Measurements from ENCODE around the gene DOCK4. TPM values are rescaled to one million over a fixed set of nuclear protein-coding genes. Genes with fewer than 3 reads are reported as not detected.
"Not testable (repeated sequence)": the region's sequence is repeated elsewhere in the genome, so short reads cannot be mapped to it uniquely, and the experiment has no call there.

The DOCK4 gene, protein sequence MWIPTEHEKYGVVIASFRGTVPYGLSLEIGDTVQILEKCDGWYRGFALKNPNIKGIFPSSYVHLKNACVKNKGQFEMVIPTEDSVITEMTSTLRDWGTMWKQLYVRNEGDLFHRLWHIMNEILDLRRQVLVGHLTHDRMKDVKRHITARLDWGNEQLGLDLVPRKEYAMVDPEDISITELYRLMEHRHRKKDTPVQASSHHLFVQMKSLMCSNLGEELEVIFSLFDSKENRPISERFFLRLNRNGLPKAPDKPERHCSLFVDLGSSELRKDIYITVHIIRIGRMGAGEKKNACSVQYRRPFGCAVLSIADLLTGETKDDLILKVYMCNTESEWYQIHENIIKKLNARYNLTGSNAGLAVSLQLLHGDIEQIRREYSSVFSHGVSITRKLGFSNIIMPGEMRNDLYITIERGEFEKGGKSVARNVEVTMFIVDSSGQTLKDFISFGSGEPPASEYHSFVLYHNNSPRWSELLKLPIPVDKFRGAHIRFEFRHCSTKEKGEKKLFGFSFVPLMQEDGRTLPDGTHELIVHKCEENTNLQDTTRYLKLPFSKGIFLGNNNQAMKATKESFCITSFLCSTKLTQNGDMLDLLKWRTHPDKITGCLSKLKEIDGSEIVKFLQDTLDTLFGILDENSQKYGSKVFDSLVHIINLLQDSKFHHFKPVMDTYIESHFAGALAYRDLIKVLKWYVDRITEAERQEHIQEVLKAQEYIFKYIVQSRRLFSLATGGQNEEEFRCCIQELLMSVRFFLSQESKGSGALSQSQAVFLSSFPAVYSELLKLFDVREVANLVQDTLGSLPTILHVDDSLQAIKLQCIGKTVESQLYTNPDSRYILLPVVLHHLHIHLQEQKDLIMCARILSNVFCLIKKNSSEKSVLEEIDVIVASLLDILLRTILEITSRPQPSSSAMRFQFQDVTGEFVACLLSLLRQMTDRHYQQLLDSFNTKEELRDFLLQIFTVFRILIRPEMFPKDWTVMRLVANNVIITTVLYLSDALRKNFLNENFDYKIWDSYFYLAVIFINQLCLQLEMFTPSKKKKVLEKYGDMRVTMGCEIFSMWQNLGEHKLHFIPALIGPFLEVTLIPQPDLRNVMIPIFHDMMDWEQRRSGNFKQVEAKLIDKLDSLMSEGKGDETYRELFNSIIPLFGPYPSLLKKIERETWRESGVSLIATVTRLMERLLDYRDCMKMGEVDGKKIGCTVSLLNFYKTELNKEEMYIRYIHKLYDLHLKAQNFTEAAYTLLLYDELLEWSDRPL (N-terminal part only)
- 1 to 10 TPM in 1 of 2 experiments, under 1 TPM in 1; 0.99 to 1.6 TPM for total RNA-seq

DNA sequence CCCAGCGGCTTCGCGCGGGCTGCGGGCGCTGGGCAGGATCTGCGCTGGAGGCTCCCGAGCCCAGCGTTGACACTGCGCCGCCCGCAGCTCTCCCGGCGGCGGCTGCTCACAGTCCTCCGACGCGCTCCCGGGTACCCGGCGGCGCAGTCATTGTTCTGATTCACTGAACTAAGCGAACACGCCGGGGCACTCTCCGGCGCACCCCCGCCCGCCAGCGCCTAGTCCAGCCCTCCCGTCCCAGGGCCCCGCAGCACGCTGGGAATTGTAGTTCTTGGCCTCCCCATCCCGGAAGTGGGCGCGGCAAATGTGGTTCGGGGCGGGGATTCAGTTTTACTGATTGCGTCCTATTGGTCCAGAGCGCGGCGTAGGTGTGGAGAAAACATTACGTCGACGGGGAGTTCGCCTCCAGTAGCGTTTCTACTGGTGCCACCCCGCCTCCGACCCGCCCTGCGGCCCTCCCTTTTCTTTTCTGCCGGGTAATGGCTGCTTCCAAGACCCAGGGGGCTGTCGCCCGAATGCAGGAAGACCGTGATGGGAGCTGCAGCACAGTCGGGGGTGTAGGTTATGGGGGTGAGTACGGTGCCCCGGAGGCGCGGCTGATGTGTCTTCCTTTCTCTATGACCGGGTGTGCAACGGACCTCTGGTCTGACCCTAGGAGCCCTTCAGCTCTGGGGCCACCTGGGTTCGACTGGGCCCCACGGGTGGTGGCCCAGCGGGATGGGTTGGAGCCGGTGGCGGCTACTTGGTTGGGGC lies at the start of gene DOCK4, which contains the start of gene ZNF277:
TSS of gene DOCK4 (minus strand) at position 162 of the 753 bp plus-strand sequence. CDS start 261 bp downstream, outside the sequence.
TSS of gene ZNF277 (plus strand) at position 458 of the 753 bp plus-strand sequence. CDS start at position 480, 22 bp downstream.
- CTCF ChIA-PET = interaction anchor here (1.2 kb wide), 1 partner anchor 290 kb away, joined by 3 read pairs; no protein-coding TSS in a partner anchor

DNA sequence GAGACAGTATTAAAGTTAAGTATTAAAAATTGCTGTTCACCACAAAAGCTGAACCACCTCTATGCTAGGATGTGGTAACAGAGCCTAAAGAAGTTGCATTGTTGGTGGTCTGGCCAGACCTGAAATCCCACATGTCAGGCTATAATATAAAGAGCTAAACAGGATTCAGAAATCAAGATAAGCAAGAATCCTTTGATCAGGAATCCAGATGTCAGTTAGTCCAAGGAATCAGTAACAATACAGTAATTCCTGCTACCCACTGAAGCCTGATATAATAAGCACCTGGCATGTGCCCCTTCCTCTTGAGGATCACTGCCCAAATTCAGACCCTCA lies 49.2 kb upstream of the DOCK4 start:
- ChIA-PET CTCF (no interaction called here), POLR2A (no interaction called here)

More for the DNA sequence above, at the start of gene DOCK4, which contains the start of gene ZNF277:
- POLR2A ChIA-PET = interaction anchor here (0.6 to 2.5 kb wide), 2 partner anchors 244 to 258 kb away, joined by 5 to 19 read pairs; partner anchors contain the start of gene IFRD1

DNA sequence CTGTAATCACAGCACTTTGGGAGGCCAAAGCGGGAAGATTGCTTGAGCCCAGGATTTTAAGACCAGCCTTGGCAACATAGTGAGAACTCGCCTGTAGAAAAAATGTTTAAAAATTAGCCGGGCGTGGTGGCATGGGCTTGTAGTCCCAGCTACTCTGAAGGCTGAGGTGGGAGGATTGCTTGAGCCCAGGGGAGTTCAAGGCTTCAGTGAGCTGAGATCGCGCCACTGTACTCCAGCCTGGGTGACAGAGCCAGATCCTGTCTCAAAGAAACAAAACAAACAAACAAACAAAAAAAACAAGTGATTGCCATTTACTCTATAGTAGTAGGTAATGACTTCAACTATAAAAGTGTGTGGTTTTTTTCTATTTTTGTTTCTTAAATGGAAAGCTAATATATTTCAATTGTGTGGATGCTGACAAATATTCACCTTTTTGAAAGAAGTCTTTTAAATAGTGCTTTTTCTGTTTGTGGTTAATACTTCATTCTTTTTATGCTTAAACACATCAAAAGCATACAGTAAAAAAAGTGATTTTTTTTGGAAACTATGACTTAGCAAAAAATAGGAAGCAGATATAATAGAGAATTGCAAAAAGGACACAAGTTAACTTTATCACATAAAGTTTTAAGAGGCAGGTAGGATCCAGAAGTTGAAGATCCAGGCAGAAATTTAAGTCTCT lies 48.6 kb upstream of the DOCK4 start:
- POLR2A ChIA-PET = no interaction called here

DNA sequence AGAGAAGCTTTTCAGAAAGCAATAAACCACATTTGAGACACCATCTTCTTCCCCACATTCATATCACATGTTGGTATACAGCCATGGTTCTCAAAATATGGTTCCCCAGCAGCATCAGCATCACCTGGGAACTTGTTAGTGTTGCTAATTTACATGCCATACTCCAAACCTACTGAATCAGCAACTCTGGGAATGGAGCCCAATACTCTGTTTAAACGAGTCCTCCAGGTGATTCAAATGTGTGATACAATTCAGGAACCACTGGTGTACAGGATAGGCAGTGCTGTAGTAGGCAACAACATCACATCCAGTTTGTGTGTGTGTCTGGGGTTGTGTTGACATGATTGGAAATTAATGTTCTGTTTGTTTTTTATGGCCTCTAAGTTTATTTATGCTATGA lies 48.0 kb upstream of the DOCK4 start:
- ChIA-PET POLR2A (no interaction called here), CTCF (no interaction called here)

More for the DNA sequence above, 48.6 kb upstream of the DOCK4 start:
- CTCF ChIA-PET = no interaction called here

DNA sequence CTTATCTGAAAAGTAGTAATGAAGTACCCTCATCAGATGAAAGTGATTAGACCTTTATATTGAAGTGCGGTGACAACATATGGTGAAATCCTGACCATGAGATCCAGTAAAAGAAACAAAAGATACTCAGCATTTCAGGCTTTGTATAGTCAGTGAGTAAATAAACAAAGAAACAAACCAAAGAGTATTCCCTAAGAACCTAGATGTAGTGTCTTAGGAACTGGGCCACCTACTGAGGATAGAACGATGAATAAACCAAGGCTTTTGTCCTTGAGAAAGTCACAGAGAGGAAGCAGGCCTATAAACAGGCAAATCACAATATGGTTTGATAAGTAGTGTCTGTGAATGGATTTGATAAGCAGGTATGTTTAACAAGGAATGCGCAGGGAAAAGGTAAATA lies 46.5 kb upstream of the DOCK4 start:
- POLR2A ChIA-PET = no interaction called here
- CTCF ChIA-PET = no interaction called here

DNA sequence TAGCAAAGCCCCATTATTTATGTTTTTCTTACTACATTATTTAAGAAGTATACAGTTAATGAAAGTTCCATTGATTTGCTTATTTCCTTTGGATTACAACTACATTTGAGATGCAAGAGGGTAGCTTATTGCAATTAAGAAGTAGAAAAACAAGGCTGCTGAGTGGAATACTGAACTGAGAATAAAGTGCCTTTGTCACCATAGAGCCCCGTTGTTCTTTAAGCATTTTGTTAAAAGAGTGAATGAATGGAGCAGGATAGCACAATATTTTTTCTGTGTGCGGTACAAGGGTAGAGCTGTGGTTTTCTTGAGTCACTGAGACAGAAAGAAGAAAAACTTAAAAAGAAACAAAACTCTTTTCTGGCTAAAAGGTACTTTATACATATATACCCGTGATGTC lies 45.9 kb upstream of the DOCK4 start:
- CTCF ChIA-PET = no interaction called here
- POLR2A ChIA-PET = no interaction called here

DNA sequence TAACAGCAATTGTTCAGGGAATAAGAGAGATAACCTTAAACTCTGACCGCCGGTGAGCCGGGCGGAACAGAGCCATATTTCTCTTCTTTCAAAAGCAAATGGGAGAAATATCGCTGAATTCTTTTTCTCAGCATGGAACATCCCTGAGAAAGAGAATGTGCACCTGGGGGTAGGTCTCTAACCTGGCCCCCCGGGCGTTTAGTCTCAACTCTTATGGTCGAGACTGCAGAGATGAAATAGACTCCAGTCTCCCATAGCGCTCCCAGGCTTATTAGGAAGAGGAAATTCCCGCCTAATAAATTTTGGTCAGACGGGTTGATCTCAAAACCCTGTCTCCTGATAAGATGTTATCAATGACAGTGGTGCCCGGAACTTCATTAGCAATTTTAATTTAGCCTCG lies 43.8 kb upstream of the DOCK4 start:
- POLR2A ChIA-PET, CTCF ChIA-PET: not testable (repeated sequence)

DNA sequence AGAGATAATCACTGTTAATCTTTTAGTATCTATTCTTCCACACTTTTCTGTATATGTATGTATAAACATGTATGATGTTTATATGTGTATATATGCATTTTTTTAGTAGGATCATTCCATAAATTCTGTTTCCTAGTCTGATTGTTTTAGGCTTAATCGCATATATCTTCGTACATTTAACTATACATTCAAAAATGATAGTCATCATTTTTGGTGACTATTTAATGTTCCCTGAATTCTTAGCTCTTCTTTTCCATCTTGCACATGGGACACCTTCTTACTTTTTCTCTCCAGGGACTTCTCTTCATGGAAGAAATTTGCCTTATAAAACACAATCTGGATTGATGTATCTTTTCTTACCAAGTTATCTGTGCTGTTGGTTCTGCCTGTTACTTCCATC lies 42.4 kb upstream of the DOCK4 start:
- CTCF ChIA-PET = interaction anchor here (0.7 kb wide), 1 partner anchor 63 kb away, joined by 3 read pairs; no protein-coding TSS in a partner anchor

DNA sequence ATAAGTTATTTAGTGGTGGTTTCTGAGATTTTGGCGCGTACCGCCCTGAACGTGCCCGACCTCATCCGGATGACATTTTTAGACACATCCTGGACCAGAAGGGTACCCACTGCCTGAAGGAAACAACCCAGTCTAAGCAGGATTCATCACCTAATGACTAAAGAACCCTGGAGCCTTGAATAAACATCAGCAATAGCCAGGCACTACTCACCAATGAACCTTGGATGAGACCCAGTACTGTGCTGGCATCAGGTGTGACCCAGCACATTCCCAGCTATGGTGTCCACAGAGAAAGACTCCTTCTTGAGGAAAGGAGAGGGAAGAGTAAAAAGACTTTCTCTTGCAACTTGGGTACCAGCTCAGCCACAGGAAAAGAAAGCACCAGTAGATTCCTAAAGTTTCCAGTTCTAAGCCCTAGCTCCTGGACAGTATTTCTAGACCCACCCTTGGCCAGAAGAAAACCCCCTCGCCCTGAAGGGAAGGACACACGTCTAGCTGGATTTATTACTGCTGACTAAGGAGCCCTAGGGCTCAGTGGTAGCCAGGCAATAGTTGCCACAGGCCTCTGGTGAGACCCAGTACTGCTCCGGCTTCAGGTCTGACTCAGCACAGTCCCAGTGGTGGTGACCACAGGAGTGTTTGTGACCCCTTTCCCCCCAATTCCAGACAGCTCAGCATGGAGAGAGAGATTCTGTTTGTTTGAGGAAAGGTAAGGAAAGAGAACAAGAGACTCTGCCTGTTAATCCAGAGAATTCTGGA lies 32.8 kb upstream of the DOCK4 start:
- CTCF ChIA-PET = no interaction called here
- POLR2A ChIA-PET = no interaction called here

More for the DNA sequence above, 42.4 kb upstream of the DOCK4 start:
- POLR2A ChIA-PET = no interaction called here

DNA sequence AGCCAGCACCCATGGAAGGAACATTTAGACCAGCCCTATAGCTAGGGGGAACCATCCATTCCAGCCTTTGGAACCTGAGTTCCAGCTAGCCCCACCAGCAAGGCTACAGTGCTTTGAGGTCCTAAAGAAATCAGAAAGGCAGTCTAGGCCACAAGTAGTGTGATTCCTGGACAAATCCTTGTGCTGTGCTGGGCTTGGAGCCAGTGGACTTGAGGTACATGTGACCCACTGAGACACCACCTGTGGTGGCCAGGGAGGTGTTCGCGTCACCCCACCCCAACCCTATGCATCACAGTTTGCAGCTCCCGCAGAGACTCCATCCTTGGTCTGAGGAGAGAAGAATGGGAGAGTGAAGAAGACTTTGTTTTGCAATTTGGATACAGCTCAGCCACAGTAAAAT lies 32.1 kb upstream of the DOCK4 start:
- CTCF ChIA-PET = no interaction called here
- POLR2A ChIA-PET = no interaction called here

DNA sequence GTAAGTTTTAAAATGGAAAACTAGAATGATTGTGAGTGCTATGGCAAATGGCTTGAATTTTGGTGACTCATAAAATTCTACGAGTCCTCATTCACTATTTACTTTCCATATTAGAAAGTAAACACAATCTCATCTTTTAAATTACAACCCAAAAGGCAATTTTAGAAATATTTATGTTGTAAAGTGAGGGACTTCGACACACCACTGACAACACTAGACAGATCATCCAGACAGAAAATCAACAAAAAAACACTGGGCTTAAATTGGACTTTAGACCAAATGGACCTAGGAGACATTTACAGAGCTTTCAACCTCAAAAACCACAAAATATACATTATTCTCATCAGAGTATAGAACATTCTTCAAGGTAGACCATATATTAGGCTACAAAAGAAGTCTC lies 30.4 kb upstream of the DOCK4 start:
- POLR2A ChIA-PET = no interaction called here
- CTCF ChIA-PET = no interaction called here

DNA sequence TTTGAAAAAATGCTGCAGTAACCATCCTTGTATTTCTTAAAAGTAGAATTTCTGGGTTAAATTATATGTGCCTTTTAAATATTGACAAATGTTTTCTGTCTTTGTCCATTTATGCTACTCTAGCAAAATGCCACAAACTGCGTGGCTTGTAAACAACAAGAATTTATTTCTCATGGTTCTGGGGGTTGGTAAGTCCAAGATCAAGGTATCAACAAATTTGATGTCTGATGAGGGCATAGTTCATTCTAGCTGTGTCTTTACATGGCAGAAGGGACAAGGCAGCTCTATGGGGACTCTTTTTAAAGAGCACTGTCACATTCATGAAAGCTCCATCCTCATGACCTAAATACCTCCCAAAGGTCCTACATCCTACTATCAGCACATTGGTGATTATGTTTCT lies 27.9 kb upstream of the DOCK4 start:
- ChIA-PET CTCF (no interaction called here), POLR2A (no interaction called here)

DNA sequence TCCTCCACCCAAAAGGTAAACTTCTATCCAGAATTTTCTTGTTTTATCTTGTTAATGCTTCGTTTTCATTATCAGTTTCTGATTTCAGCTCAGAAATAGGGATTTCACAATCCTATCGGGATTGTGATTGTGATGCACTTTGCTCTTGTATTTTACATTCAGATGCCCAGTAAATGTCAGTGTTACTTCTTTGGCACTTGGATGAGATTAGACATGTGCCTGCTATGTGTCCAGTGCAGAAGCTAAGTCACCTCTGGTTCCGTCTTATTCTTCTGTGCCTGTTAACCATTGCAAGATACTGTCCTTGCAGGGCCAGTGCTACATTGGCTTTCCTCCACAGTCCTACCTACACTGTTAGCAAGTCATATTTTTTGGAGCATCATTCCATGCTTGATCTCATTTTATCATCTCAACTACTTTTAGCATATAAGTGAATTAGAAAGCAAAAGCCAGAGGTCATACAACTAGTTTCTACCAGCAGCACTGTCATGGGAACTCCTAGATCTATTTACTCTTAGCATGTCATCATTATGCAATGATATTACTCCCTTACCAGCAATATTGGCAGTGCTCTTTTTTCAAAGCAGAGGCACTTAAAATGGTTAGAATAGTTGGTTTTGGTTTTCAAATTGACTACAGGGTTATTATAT lies 27.0 kb upstream of the DOCK4 start:
- POLR2A ChIA-PET = no interaction called here
- CTCF ChIA-PET = no interaction called here

DNA sequence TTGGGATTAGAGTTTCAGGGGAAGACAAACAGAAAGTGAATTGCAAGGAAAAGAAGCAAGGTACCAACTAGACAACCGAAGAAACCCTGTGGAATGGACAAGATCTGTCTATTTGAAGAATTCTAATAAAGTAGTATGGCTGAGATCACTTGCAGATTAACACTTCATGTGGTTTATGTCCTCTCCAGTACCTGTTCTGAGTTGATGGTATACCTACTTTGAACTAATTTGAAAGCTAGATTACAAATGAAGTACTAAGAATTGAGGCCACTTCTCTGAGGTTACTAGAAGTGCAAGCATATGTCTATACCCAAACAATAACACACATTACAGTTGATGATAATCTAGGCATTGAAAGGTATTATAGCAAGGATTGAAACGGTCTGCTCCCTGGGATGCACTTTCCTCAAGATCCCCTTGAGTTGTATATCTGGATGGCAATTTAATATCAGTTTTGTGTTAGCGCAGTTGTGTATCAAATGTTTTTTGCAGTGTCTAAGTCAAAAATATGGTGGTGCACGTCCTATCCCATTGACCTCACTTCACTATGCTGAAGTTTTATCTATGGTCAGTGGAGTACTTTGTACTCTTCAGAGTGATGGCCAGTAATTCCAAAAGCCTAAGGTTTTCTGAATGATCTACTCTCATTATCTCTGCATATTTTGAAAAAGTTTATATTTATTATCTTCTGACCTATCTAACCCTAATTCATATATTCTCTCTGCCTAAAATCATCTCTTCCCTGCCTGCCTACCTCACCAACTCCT lies 26.2 kb upstream of the DOCK4 start:
- POLR2A ChIA-PET = no interaction called here
- CTCF ChIA-PET = no interaction called here

DNA sequence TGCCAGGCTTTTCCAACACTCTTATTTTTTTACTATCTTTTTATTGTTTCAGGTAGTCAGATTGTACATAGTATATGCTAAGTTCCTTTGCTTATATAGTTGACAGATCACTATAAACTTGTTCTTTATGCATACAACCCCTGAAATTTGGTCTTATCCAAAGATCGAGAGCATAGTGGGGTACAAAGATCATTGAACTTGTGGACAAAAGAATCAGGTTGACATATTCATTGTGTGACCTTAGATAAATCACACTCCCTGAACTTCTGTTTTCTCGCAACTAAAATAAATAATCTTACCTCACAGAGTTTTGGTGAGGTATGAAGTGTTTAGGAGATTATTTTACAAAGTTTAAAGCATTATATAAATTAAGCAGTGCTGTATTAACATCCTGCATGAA lies 22.4 kb upstream of the DOCK4 start:
- CTCF ChIA-PET = no interaction called here
- POLR2A ChIA-PET = no interaction called here

DNA sequence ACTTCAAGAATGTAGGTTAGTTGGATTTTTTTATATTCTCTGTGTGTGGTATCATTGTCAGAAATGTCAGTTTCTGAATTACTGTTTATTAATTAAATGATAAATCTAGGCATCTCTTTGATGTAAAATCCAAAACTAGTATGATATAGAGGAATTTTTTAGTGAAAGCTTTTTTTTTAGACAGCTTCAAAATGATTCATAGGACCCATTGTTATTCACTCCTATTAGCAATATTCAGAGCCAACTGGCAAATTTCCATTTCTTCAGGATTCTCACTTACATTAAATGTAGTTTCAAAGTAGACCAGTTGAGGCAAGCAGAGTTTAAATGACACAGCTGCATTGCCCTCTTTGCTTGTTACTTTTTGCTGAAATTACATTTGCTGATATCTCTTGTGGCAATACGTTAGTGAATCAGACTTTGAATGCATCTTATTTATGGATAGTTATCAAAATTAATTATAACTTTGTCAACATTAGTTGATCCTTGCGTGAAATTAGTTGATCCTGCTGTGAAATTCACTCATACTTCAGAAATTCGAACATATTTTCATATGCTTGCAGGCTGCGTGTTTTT lies 20.6 kb upstream of the DOCK4 start:
- ChIA-PET CTCF (no interaction called here), POLR2A (no interaction called here)

DNA sequence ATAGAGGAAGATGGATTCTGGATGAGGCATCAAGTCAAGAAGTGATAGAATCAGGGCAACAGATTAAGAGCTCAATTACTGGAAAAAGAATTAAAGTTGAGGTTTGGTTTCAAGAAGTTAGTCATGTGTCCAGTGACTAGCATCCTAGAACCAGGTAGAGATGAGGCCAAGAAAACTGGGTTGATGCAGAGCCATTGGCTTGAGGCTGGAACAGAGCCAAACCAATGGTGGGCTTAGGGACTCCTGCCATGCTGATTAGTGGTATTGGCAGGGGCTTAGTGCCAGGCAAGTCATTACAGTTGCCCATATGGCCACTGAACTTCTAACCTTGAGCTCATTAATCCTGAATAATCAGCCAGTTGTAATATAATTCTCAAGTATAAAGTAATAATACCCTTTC lies 18.8 kb upstream of the DOCK4 start:
- POLR2A ChIA-PET = no interaction called here
- CTCF ChIA-PET = no interaction called here

Measured in activated CD8-positive, alpha-beta memory T cell treated with anti-CD3 and anti-CD28 coated beads for 36 hours (primary cell).